Chondrocyte (in vitro differentiated cells): Measurements from ENCODE around the gene FAM181B. TPM values are rescaled to one million over a fixed set of nuclear protein-coding genes. Genes with fewer than 3 reads are reported as not detected.

Experiments
- DNase-seq: peaks from one replicate; pipeline ENCODE4 v3.0.0; 2021; ENCODE audit warnings: mixed read lengths, low spot score
- H3K27ac Mint-ChIP-seq: one replicate; pipeline ENCODE4 v1.8.0; 2021; ENCODE audit warnings: mild to moderate bottlenecking, moderate library complexity, mixed read lengths; ENCODE audit not compliant: unreplicated experiment
- H3K27me3 Mint-ChIP-seq: 2 replicates; pipeline ENCODE4 v1.8.0; 2021; ENCODE audit warnings: low read depth, mixed read lengths
- H3K36me3 Mint-ChIP-seq: 2 replicates; pipeline ENCODE4 v1.8.0; 2021; ENCODE audit warnings: low read depth, mixed read lengths
- H3K4me1 Mint-ChIP-seq: 2 replicates; pipeline ENCODE4 v1.8.0; 2021; ENCODE audit warnings: low read depth, mild to moderate bottlenecking, mixed read lengths
- H3K4me3 Mint-ChIP-seq: one replicate; pipeline ENCODE4 v1.8.0; 2021; ENCODE audit warnings: mild to moderate bottlenecking, moderate library complexity, mixed read lengths; ENCODE audit not compliant: unreplicated experiment
- H3K9me3 Mint-ChIP-seq: 2 replicates; pipeline ENCODE4 v1.8.0; 2021; ENCODE audit warnings: low read depth, mixed read lengths
- total RNA-seq: library from RNA; stranded (reverse); gene quantifications from 3 replicates; pipeline ENCODE4 v1.2.1, GENCODE V29; 2021
- TF ChIP-seq, protein P1 (sequence below): fragments of 200-600 bp; sonication (generic); IDR thresholded peaks from 2 replicates; pipeline ENCODE4 v1.5.0; 2021; ENCODE audit warnings: antibody characterized with exemption, mild to moderate bottlenecking, moderate library complexity

The FAM181B gene
- total RNA-seq, 1 donor from 2014 or later, result 0.35 TPM

DNA sequence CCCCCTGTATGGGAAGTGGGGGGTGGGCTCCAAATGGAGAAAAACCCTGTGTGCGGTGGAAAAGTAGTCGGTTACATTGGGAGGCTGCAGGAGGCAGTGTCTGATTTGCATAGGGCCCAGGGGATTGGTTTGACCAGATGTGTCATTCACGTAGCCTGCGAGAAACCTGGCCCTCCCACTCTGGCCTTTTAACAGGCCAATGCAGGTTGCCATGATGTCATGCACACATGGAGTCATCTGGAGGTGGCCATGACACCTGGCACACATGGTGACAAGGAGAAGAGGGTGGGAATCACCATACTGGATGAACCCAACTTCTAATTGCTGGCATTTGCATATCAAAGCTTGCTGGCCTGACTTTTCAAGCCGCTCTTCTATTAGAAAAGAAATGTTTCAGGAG lies 50.6 kb downstream of the FAM181B start:
- Mint-ChIP-seq H3K36me3 (no peaks in the 10 kb centered on the region), H3K4me1 (peaks cover 5% of the 10 kb centered on the region), H3K27ac (no peak overlapping the region), H3K9me3 (no peaks in the 10 kb centered on the region), H3K27me3 (peaks cover 39% of the 10 kb centered on the region), H3K4me3 (no peak overlapping the region)
- TF ChIP-seq, protein P1, sequence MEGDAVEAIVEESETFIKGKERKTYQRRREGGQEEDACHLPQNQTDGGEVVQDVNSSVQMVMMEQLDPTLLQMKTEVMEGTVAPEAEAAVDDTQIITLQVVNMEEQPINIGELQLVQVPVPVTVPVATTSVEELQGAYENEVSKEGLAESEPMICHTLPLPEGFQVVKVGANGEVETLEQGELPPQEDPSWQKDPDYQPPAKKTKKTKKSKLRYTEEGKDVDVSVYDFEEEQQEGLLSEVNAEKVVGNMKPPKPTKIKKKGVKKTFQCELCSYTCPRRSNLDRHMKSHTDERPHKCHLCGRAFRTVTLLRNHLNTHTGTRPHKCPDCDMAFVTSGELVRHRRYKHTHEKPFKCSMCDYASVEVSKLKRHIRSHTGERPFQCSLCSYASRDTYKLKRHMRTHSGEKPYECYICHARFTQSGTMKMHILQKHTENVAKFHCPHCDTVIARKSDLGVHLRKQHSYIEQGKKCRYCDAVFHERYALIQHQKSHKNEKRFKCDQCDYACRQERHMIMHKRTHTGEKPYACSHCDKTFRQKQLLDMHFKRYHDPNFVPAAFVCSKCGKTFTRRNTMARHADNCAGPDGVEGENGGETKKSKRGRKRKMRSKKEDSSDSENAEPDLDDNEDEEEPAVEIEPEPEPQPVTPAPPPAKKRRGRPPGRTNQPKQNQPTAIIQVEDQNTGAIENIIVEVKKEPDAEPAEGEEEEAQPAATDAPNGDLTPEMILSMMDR, result no peak
- no peak for DNase-seq

DNA sequence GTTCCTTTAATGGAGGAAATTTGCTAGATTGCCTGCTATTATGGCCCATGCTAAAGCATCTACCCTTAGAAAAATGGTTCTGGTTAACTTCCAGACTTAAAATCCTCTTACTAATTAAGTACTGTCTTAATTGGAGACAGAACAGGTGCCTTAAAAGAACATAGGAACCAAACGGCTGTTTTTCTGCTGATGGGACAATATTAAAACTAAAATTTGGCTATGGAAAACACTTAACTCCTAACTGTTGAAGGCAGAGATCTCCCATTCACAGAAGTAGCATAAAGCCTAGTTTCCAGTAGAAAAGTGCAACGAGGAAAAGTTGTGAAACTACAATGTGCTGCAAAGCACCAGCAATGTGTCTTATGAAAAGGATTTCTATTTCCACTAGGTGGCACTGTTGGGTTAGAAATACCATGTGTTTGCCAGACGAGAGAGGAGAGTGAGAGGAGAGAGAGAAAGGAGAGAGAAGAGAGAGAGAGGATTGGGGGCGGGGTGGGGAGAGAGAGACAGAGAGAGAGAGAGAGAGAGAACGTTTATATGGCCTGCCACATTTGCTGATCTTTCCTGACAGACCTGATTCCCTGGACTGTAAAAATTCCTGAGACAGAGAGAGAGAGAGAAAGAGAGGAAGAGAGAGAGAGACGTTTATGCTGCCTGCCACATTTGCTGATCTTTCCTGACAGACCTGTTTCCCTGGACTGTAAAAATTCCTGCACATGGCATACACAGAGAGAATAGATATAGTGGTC lies 51.5 kb downstream of the FAM181B start:
- peaks cover 35% of the 10 kb centered on the region for H3K27me3 Mint-ChIP-seq
- H3K9me3 Mint-ChIP-seq, result no peaks in the 10 kb centered on the region
- H3K27ac Mint-ChIP-seq, result no peak overlapping the region
- DNase-seq, result no peak
- H3K36me3 Mint-ChIP-seq, result no peaks in the 10 kb centered on the region
- H3K4me1 Mint-ChIP-seq, result peaks cover 5% of the 10 kb centered on the region
- no peak overlapping the region for H3K4me3 Mint-ChIP-seq
- TF ChIP-seq, protein P1, result peak; percentile 88

DNA sequence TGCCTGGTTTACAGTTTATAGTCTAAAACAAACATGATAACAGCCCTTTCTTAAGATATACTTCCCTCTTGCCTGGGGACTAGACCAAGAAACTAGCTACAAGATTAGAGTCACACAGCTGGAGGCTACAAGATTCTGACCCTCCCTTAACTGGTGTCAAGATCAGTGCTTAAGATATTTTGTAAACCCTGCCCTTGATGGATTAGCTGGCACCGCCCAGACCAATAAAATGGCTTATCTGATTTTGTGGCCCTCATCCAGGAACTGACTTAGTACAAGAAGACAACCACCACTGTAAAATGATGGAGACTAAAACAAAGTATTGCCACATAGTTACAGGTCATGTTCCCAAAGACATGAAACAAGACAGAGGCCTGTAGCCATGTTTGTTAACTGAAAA lies 53.4 kb downstream of the FAM181B start:
- Mint-ChIP-seq H3K27ac (no peak overlapping the region), H3K4me1 (peaks cover 5% of the 10 kb centered on the region), H3K27me3 (peaks cover 33% of the 10 kb centered on the region), H3K4me3 (no peak overlapping the region), H3K36me3 (no peaks in the 10 kb centered on the region), H3K9me3 (no peaks in the 10 kb centered on the region)
- TF ChIP-seq, protein P1, result no peak
- DNase-seq, result no peak

Other genes starting within 250 kb of the FAM181B start
- gene PRCP, start 166.6 kb upstream of the FAM181B start, total RNA-seq, result 51.2 to 58.9 TPM (median 56.6 TPM) in 3 replicates
- gene DDIAS, start 167.9 kb upstream of the FAM181B start, total RNA-seq, result 1.2 to 3.5 TPM (median 1.8 TPM) in 3 replicates